ENCODE results near the gene ATP6AP1. TPM values are rescaled to one million over a fixed set of nuclear protein-coding genes. Genes with fewer than 3 reads are reported as not detected.
A peak's percentile ranks its signal among the peaks of the same experiment; 100 is the strongest.

ATP6AP1 gene
- total and polyA plus RNA-seq, 10 donors: 34.2 to 127 (median 82.0) TPM

DNA sequence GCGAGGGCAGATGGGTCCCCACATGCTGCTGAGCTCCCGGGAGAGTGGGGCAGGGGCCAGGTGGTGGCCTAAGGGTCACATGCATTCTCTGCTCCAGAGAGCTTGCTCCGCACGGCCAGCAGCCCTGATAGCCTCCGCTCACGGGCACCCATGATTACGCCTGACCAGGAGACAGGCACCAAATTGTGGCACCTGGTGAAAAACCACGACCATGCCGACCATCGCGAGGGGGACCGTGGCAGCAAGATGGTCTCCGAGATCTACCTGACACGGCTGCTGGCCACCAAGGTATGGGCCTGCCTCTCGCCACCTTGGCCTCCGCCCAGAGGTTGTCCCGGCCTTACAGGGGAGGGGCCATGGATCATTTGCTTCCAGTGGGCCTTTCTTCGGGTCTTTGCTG is 41.4 kb downstream of the ATP6AP1 start:
- TF ChIP-seq POLR2AphosphoS5 (IDR thresholded peaks at IDR 0.05) (no peak), POLR2A (IDR thresholded peaks at IDR 0.05) (no peak)
- TF ChIP-seq, protein P1, sequence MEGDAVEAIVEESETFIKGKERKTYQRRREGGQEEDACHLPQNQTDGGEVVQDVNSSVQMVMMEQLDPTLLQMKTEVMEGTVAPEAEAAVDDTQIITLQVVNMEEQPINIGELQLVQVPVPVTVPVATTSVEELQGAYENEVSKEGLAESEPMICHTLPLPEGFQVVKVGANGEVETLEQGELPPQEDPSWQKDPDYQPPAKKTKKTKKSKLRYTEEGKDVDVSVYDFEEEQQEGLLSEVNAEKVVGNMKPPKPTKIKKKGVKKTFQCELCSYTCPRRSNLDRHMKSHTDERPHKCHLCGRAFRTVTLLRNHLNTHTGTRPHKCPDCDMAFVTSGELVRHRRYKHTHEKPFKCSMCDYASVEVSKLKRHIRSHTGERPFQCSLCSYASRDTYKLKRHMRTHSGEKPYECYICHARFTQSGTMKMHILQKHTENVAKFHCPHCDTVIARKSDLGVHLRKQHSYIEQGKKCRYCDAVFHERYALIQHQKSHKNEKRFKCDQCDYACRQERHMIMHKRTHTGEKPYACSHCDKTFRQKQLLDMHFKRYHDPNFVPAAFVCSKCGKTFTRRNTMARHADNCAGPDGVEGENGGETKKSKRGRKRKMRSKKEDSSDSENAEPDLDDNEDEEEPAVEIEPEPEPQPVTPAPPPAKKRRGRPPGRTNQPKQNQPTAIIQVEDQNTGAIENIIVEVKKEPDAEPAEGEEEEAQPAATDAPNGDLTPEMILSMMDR (IDR thresholded peaks at IDR 0.05 in 8 of 11, conservative IDR thresholded peaks at IDR 0.05 in 3 of 11): no peak
- intact Hi-C loops (cut with DNase I; ENCODE audit: low total_unique reads): no loop called here
- Histone ChIP-seq H3K27ac (no peak overlapping the region), H3K36me3 (peaks cover 0 to 85% (median 45%) of the 10 kb centered on the region in 6 donors), H3K4me3 (no peak overlapping the region), H3K9me3 (no peaks in the 10 kb centered on the region), H3K27me3 (replicated peaks in 1 of 7) (no peaks in the 10 kb centered on the region), H3K4me1 (no peaks in the 10 kb centered on the region)
- no peak for DNase-seq
- WGBS, 5 donors: 91 to 100% (median 93%) methylated on average over 2 to 18 of the region's 18 CpGs

DNA sequence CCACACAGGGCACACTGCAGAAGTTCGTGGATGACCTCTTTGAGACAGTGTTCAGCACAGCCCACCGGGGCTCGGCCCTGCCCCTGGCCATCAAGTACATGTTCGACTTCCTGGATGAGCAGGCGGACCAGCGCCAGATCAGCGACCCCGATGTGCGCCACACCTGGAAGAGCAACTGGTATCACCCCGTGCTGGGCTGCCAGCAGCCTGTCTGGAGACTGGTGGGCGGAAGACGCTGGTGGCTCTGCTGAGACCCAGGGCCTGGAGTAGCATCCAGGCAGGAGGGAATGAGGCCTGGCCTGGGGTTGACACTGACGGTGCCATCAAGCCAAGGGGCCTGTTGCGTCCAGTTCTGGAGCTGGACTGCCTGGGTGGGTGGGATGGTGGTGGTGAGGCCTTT is 42.0 kb downstream of the ATP6AP1 start:
- H3K27ac ChIP-seq: no peak overlapping the region
- WGBS, 5 donors: 92 to 96% (median 94%) methylated on average over 10 to 14 of the region's 14 CpGs
- H3K9me3 ChIP-seq: no peaks in the 10 kb centered on the region
- intact Hi-C loops (cut with DNase I; ENCODE audit: low total_unique reads): no loop called here
- no peaks in the 10 kb centered on the region for H3K4me1 ChIP-seq
- H3K4me3 ChIP-seq: no peak overlapping the region
- no peak for TF ChIP-seq POLR2A (IDR thresholded peaks at IDR 0.05)
- TF ChIP-seq, protein P1 (IDR thresholded peaks at IDR 0.05 in 8 of 11, conservative IDR thresholded peaks at IDR 0.05 in 3 of 11): no peak
- no peak for TF ChIP-seq POLR2AphosphoS5 (IDR thresholded peaks at IDR 0.05)
- peak; percentile 67 for DNase-seq
- H3K36me3 ChIP-seq: peaks cover 0 to 80% (median 43%) of the 10 kb centered on the region in 6 donors
- H3K27me3 ChIP-seq (replicated peaks in 1 of 7): no peaks in the 10 kb centered on the region

DNA sequence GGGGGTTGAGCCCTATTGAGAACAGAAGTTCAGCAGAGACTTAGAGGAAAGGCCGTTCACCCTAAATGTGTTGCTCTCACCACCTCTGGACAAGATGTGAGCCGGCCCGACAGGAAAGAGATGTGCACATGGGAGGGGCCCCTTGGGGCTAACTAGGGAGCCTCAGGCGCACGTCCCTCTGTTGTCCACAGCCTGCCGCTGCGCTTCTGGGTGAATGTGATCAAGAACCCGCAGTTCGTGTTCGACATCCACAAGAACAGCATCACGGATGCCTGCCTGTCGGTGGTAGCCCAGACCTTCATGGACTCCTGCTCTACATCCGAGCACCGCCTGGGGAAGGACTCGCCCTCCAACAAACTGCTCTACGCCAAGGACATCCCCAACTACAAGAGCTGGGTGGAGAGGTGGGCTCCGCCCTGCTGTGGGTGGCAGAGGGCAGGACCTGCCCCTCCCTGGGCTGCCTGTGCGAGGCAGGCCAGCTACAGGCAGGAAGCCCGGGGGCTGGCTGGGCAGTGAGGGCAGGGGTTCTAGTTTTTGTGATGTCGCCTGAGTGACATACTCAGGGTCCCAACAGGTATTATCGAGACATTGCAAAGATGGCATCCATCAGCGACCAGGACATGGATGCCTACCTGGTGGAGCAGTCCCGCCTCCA is 42.6 kb downstream of the ATP6AP1 start:
- Histone ChIP-seq H3K27me3 (replicated peaks in 1 of 7) (no peaks in the 10 kb centered on the region), H3K4me1 (no peaks in the 10 kb centered on the region), H3K4me3 (no peak overlapping the region), H3K27ac (no peak overlapping the region), H3K9me3 (no peaks in the 10 kb centered on the region), H3K36me3 (peaks cover 0 to 74% (median 37%) of the 10 kb centered on the region in 6 donors)
- peak; percentile 72 for DNase-seq
- 82 to 86% (median 86%) methylated on average over 16 to 23 of the region's 23 CpGs; no CpG with 5 or more reads in 1 of the 5 donors for WGBS, 5 donors
- TF ChIP-seq POLR2AphosphoS5 (IDR thresholded peaks at IDR 0.05): peak in 1 of 3 donors; percentile 22
- TF ChIP-seq POLR2A (IDR thresholded peaks at IDR 0.05): no peak
- TF ChIP-seq, protein P1 (IDR thresholded peaks at IDR 0.05 in 8 of 11, conservative IDR thresholded peaks at IDR 0.05 in 3 of 11): no peak
- intact Hi-C loops (cut with DNase I; ENCODE audit: low total_unique reads): no loop called here

DNA sequence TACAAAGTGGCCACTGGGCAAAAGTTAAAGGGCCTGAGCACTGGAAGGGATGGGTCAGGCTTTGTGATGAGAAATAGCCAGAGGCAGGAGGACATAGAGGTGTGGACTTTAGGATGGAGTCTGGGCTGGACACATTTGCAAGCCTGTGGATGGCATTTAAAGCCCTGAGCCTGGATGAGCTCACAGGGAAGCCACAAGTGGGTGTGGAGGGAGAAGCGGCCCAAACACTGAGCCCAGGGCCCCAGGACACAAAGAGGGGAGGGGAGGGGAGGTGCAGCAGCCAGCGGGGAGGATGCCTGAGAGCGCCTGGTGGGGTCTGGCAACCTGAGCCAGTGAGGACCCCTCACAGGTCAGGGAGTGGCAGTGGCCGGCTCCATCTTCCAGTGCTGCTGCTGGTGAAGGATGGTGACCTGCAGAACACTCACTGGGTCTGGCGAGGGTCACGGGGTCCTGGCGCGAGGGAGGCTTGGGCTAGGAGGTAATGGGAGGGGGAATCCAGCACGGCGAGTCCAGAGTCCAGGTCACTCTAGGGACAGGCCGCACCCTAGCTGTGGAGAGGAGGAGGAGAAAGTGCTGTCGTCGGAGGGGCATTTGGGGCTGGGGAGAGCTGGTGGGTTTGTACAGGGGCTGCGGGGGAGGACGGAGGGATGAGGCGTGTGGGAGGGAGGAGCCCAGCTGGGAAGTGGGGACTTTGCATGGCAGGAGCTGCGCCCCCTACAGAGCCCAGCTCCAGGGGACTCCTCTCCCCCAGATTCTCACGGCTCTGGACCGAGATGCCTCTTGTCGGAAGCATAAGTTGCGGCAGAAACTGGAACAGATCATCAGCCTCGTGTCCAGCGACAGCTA is 43.6 kb downstream of the ATP6AP1 start:
- TF ChIP-seq, protein P1 (IDR thresholded peaks at IDR 0.05 in 8 of 11, conservative IDR thresholded peaks at IDR 0.05 in 3 of 11): no peak
- no peak for TF ChIP-seq POLR2A (IDR thresholded peaks at IDR 0.05)
- Histone ChIP-seq H3K9me3 (no peaks in the 10 kb centered on the region), H3K27ac (no peak overlapping the region), H3K4me1 (no peaks in the 10 kb centered on the region), H3K36me3 (peaks cover 0 to 63% (median 29%) of the 10 kb centered on the region in 6 donors), H3K4me3 (no peak overlapping the region), H3K27me3 (replicated peaks in 1 of 7) (no peaks in the 10 kb centered on the region)
- intact Hi-C loops (cut with DNase I; ENCODE audit: low total_unique reads): no loop called here
- no peak for DNase-seq
- 86 to 92% (median 88%) methylated on average over 14 to 23 of the region's 23 CpGs for WGBS, 5 donors
